GM23338 (cell line): ENCODE measurements around the gene LCE1C. TPM values are rescaled to one million over a fixed set of nuclear protein-coding genes. Genes with fewer than 3 reads are reported as not detected.

Experiments
- ATAC-seq: fragments of 200-7000 bp; cut with Tn5 transposase; 3 replicates; pipeline ENCODE4 v1.9.1; 2020
- DNase-seq: peaks from one replicate; pipeline ENCODE4 v3.0.0-alpha.2; 2015; ENCODE audit warnings: low spot score
- H2AFZ ChIP-seq: fragments of 200-600 bp; sonication (generic); 2 replicates; pipeline ENCODE4 v1.8.0; 2016; ENCODE audit warnings: antibody characterized with exemption, mild to moderate bottlenecking, moderate library complexity
- H3F3A ChIP-seq: fragments of 200-600 bp; sonication (generic); replicated peaks from 2 replicates; pipeline ENCODE4 v1.8.0; 2017; ENCODE audit warnings: antibody characterized with exemption, mixed run types, low read depth
- H3K27ac ChIP-seq: fragments of 200-600 bp; sonication (generic); 2 replicates; pipeline ENCODE4 v1.6.1; 2016; ENCODE audit warnings: low read depth
- H3K27me3 ChIP-seq: fragments of 200-600 bp; sonication (generic); 2 replicates; pipeline ENCODE4 v1.8.0; 2016; ENCODE audit warnings: mild to moderate bottlenecking, mixed run types, moderate library complexity; ENCODE audit not compliant: insufficient read depth
- H3K36me3 ChIP-seq: fragments of 200-600 bp; sonication (generic); 2 replicates; pipeline ENCODE4 v1.8.0; 2016; ENCODE audit warnings: mild to moderate bottlenecking; ENCODE audit not compliant: insufficient read depth
- H3K4me1 ChIP-seq: fragments of 200-600 bp; sonication (generic); 2 replicates; pipeline ENCODE4 v1.8.0; 2016; ENCODE audit warnings: mild to moderate bottlenecking, moderate library complexity; ENCODE audit not compliant: insufficient read depth
- H3K4me2 ChIP-seq: fragments of 200-600 bp; sonication (generic); 2 replicates; pipeline ENCODE4 v1.7.1; 2017; ENCODE audit warnings: mixed run types
- H3K4me3 ChIP-seq: fragments of 200-600 bp; sonication (generic); 2 replicates; pipeline ENCODE4 v1.6.1; 2016; ENCODE audit warnings: mixed run types
- H3K79me2 ChIP-seq: fragments of 200-600 bp; sonication (generic); replicated peaks from 2 replicates; pipeline ENCODE4 v1.8.0; 2017; ENCODE audit warnings: mild to moderate bottlenecking; ENCODE audit not compliant: insufficient read depth
- H3K9me2 ChIP-seq: fragments of 200-600 bp; sonication (generic); 2 replicates; pipeline ENCODE4 v1.8.0; 2017; ENCODE audit not compliant: insufficient read depth
- H4K20me1 ChIP-seq: fragments of 200-600 bp; sonication (generic); replicated peaks from 2 replicates; pipeline ENCODE4 v1.8.0; 2017; ENCODE audit warnings: mild to moderate bottlenecking; ENCODE audit not compliant: insufficient read depth
- H3K27ac Mint-ChIP-seq: 2 replicates; pipeline ENCODE4 v1.8.0; 2020; ENCODE audit warnings: inconsistent platforms, mild to moderate bottlenecking, moderate library complexity, mixed read lengths
- H3K27me3 Mint-ChIP-seq: 3 replicates; pipeline ENCODE4 v1.8.0; 2022; ENCODE audit warnings: low read depth, mild to moderate bottlenecking, moderate library complexity, mixed read lengths, inconsistent platforms; ENCODE audit not compliant: insufficient read depth, poor library complexity
- H3K36me3 Mint-ChIP-seq: 3 replicates; pipeline ENCODE4 v1.8.0; 2021; ENCODE audit warnings: low read depth, mild to moderate bottlenecking, inconsistent platforms, moderate library complexity, mixed read lengths
- H3K4me1 Mint-ChIP-seq: 3 replicates; pipeline ENCODE4 v1.8.0; 2020; ENCODE audit warnings: mild to moderate bottlenecking, inconsistent platforms, mixed read lengths
- H3K4me3 Mint-ChIP-seq: 3 replicates; pipeline ENCODE4 v1.8.0; 2021; ENCODE audit warnings: moderate library complexity, mild to moderate bottlenecking, inconsistent platforms, mixed read lengths
- H3K9me3 Mint-ChIP-seq: 3 replicates; pipeline ENCODE4 v1.8.0; 2020; ENCODE audit warnings: moderate library complexity, mild to moderate bottlenecking, inconsistent platforms, mixed read lengths
- EZH2 ChIP-seq: fragments of 200-600 bp; sonication (generic); IDR thresholded peaks from one replicate; pipeline ENCODE4 v1.8.0; 2017; ENCODE audit warnings: antibody characterized with exemption, mild to moderate bottlenecking, low read depth; ENCODE audit not compliant: unreplicated experiment
- EZH2phosphoT487 ChIP-seq: fragments of 200-600 bp; sonication (generic); IDR thresholded peaks from one replicate; pipeline ENCODE4 v1.8.1; 2018; ENCODE audit warnings: antibody characterized with exemption; ENCODE audit not compliant: unreplicated experiment
- NANOG ChIP-seq: IDR thresholded peaks from 2 replicates; pipeline ENCODE4 v1.6.1; 2016; ENCODE audit warnings: antibody characterized with exemption, borderline replicate concordance
- STAT1 ChIP-seq: IDR thresholded peaks from one replicate; pipeline ENCODE4 v1.6.1; 2016; ENCODE audit warnings: antibody characterized with exemption; ENCODE audit not compliant: unreplicated experiment
- ZNF331 ChIP-seq: fragments of 250-450 bp; sonication (Bioruptor Pico); IDR thresholded peaks from 2 replicates; pipeline ENCODE4 v1.5.0; 2020; ENCODE audit warnings: low read depth, mild to moderate bottlenecking, moderate library complexity
- polyA plus RNA-seq: library from polyadenylated mRNA; unstranded; fragments of >200 nt; fragmentation: Nextera tagmentation; extraction: Ambion mirVana; gene quantifications from 2 replicates; pipeline ENCODE4 v1.2.1, GENCODE V29; 2016
- total RNA-seq: library from RNA; depleted of rRNA; stranded (reverse); fragments of >200 nt; shearing (Covaris generic); gene quantifications from 2 replicates; pipeline ENCODE4 v1.2.3, GENCODE V29; 2014
- TF ChIP-seq, protein P1 (sequence below): IDR thresholded peaks from one replicate; pipeline ENCODE4 v1.6.1; 2018; ENCODE audit warnings: antibody characterized with exemption; ENCODE audit not compliant: unreplicated experiment
- TF ChIP-seq, protein P2 (sequence below): IDR thresholded peaks from 2 replicates; pipeline ENCODE4 v1.6.1; 2016; ENCODE audit warnings: antibody characterized with exemption

LCE1C gene
- total and polyA plus RNA-seq, 2 experiments from 2014 or later = not detected

DNA sequence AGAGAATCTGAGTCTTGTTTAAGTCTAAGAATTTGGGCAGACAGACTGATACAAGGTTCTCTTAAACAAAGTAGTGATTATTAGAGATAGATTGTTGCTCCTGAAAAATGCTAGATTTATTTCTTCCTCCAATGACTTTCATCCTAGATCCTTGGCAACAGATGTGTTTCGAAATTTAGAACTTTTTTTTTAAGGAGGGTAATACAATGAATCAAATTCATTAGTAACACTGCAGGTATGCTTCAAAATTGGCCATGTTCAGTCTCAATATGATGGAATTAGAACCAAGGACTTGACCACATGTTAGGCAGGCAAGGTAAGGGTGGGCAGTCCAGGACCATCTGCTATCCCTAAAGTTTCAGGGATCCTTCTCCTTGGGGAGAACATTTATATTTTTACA is 36.0 kb downstream of the LCE1C start:
- no peaks in the 10 kb centered on the region for H3K4me1 ChIP-seq
- no peaks in the 10 kb centered on the region for H3K27me3 ChIP-seq
- no peaks in the 10 kb centered on the region for H3K36me3 ChIP-seq
- peaks cover 15% of the 10 kb centered on the region; the same call in 1 of the 2 replicates for H3K9me2 ChIP-seq
- no peaks in the 10 kb centered on the region for H3F3A ChIP-seq
- no peak for TF ChIP-seq EZH2phosphoT487
- no peak for TF ChIP-seq STAT1
- no peak for TF ChIP-seq EZH2
- TF ChIP-seq, protein P1, sequence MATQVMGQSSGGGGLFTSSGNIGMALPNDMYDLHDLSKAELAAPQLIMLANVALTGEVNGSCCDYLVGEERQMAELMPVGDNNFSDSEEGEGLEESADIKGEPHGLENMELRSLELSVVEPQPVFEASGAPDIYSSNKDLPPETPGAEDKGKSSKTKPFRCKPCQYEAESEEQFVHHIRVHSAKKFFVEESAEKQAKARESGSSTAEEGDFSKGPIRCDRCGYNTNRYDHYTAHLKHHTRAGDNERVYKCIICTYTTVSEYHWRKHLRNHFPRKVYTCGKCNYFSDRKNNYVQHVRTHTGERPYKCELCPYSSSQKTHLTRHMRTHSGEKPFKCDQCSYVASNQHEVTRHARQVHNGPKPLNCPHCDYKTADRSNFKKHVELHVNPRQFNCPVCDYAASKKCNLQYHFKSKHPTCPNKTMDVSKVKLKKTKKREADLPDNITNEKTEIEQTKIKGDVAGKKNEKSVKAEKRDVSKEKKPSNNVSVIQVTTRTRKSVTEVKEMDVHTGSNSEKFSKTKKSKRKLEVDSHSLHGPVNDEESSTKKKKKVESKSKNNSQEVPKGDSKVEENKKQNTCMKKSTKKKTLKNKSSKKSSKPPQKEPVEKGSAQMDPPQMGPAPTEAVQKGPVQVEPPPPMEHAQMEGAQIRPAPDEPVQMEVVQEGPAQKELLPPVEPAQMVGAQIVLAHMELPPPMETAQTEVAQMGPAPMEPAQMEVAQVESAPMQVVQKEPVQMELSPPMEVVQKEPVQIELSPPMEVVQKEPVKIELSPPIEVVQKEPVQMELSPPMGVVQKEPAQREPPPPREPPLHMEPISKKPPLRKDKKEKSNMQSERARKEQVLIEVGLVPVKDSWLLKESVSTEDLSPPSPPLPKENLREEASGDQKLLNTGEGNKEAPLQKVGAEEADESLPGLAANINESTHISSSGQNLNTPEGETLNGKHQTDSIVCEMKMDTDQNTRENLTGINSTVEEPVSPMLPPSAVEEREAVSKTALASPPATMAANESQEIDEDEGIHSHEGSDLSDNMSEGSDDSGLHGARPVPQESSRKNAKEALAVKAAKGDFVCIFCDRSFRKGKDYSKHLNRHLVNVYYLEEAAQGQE = no peak
- no peaks in the 10 kb centered on the region; the same call in 2 of the 3 replicates for H3K36me3 Mint-ChIP-seq
- H3K79me2 ChIP-seq = no peaks in the 10 kb centered on the region
- DNase-seq (no peak), ATAC-seq (no peak)
- no peak overlapping the region for H3K4me3 ChIP-seq
- H3K27ac Mint-ChIP-seq = no peak overlapping the region
- peaks cover 7% of the 10 kb centered on the region for H3K27me3 Mint-ChIP-seq
- H4K20me1 ChIP-seq = no peaks in the 10 kb centered on the region
- peaks cover 3% of the 10 kb centered on the region; the same call in 2 of the 3 replicates for H3K4me1 Mint-ChIP-seq
- H3K4me3 Mint-ChIP-seq = no peak overlapping the region
- H3K27ac ChIP-seq = no peak overlapping the region
- no peak overlapping the region for H3K4me2 ChIP-seq
- peaks cover 5% of the 10 kb centered on the region for H3K9me3 Mint-ChIP-seq
- 0 out of 2 replicates have a peak overlapping the region, but pooled peaks have one; percentile 3 for H2AFZ ChIP-seq

DNA sequence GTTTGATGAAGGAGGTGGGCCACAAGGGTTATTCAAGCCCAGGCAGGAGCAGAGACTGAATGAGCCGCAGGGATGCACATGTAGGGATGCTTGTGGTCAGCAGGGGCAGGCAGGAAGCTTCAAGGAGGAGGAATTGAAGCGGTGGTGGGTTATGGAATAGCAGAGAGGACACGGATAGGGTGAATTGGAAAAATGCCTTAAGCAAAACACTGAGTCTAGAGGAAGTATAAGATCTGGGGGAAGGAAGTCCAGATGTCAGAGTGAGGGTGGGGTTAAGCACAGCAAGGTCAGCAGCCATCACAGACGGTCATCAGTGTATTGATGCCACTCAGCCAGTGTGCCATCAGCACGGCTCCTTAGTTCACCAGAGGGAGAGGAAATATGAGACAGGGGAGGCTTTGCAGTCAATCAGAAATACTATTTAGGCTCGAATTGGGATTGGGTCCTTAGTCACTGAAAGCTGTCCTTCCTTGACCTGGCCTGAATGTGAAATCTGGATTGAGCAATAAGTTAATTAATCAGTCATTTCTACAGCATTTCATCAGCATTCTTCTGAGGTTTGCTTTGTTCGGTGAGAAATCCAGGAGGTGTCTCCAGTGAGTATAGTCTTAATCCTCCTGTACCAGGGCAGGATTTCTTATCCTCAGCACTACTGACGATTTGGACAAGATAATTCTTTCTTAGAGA is 37.5 kb downstream of the LCE1C start:
- H2AFZ ChIP-seq = no peak overlapping the region; the same call in 1 of the 2 replicates
- H3K36me3 Mint-ChIP-seq = no peaks in the 10 kb centered on the region; the same call in 2 of the 3 replicates
- H3K4me1 ChIP-seq = no peaks in the 10 kb centered on the region
- no peak overlapping the region for H3K4me3 ChIP-seq
- H3K27ac Mint-ChIP-seq = no peak overlapping the region
- H3K4me3 Mint-ChIP-seq = no peak overlapping the region
- H4K20me1 ChIP-seq = no peaks in the 10 kb centered on the region
- peaks cover 3% of the 10 kb centered on the region for H3K27me3 Mint-ChIP-seq
- no peaks in the 10 kb centered on the region for H3K27me3 ChIP-seq
- H3K9me2 ChIP-seq = peaks cover 12% of the 10 kb centered on the region; the same call in 1 of the 2 replicates
- no peak overlapping the region for H3K4me2 ChIP-seq
- DNase-seq (peak; percentile 57), ATAC-seq (peak; percentile 86)
- no peaks in the 10 kb centered on the region for H3F3A ChIP-seq
- no peaks in the 10 kb centered on the region for H3K79me2 ChIP-seq
- TF ChIP-seq EZH2 (no peak), EZH2phosphoT487 (no peak), NANOG (no peak), ZNF331 (CRISPR knock-in tag) (no peak), STAT1 (no peak)
- TF ChIP-seq, protein P2, sequence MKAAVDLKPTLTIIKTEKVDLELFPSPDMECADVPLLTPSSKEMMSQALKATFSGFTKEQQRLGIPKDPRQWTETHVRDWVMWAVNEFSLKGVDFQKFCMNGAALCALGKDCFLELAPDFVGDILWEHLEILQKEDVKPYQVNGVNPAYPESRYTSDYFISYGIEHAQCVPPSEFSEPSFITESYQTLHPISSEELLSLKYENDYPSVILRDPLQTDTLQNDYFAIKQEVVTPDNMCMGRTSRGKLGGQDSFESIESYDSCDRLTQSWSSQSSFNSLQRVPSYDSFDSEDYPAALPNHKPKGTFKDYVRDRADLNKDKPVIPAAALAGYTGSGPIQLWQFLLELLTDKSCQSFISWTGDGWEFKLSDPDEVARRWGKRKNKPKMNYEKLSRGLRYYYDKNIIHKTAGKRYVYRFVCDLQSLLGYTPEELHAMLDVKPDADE = no peak
- TF ChIP-seq, protein P1 = no peak
- H3K36me3 ChIP-seq = no peaks in the 10 kb centered on the region
- H3K4me1 Mint-ChIP-seq = peaks cover 3% of the 10 kb centered on the region; the same call in 2 of the 3 replicates
- H3K27ac ChIP-seq = no peak overlapping the region
- H3K9me3 Mint-ChIP-seq = no peaks in the 10 kb centered on the region; the same call in none of the 3 replicates
